WERI-Rb-1 (cell line): Measurements from ENCODE around the gene SUGP1.
A peak's percentile ranks its signal among the peaks of the same experiment; 100 is the strongest.

ENCODE experiments used
- DNase-seq: peaks from one replicate; pipeline ENCODE4 v3.0.0-alpha.2; 2020
- H3K27ac ChIP-seq: fragments of 250-450 bp; sonication (Bioruptor Pico); 2 replicates; pipeline ENCODE4 v1.5.1; 2020; ENCODE audit warnings: mild to moderate bottlenecking, moderate library complexity
- H3K27me3 ChIP-seq: fragments of 250-450 bp; sonication (Bioruptor Pico); 2 replicates; pipeline ENCODE4 v1.5.1; 2021; ENCODE audit warnings: mild to moderate bottlenecking, low read depth, moderate library complexity; ENCODE audit not compliant: insufficient read depth, severe bottlenecking
- H3K36me3 ChIP-seq: fragments of 250-450 bp; sonication (Bioruptor Pico); 2 replicates; pipeline ENCODE4 v1.5.1; 2020; ENCODE audit warnings: mild to moderate bottlenecking, moderate library complexity
- H3K4me3 ChIP-seq: 2 replicates; pipeline ENCODE4 v1.5.1; 2011; ENCODE audit warnings: low read depth, mild to moderate bottlenecking, control low read depth, low read length
- H3K9me3 ChIP-seq: fragments of 250-450 bp; sonication (Bioruptor Pico); 2 replicates; pipeline ENCODE4 v1.5.1; 2021; ENCODE audit warnings: mild to moderate bottlenecking, moderate library complexity; ENCODE audit not compliant: severe bottlenecking
- CTCF ChIP-seq: IDR thresholded peaks from 2 replicates; pipeline ENCODE4 v1.5.1; 2011; ENCODE audit warnings: low read depth, mild to moderate bottlenecking, control low read depth, inconsistent platforms, low read length

The SUGP1 gene

GRCh38 chr19:19343016-19343362 lies 22.7 kb upstream of the SUGP1 start:
- Histone ChIP-seq H3K9me3 (no peaks in the 10 kb centered on the region), H3K36me3 (peaks cover 71% of the 10 kb centered on the region), H3K27ac (no peak overlapping the region), H3K27me3 (no peaks in the 10 kb centered on the region), H3K4me3 (no peak overlapping the region)
- TF ChIP-seq CTCF = no peak
- DNase-seq = no peak

- DNase-seq = peak; percentile 83
- H3K36me3 ChIP-seq = peaks cover 73% of the 10 kb centered on the region
- no peak overlapping the region for H3K4me3 ChIP-seq
- no peak overlapping the region for H3K27ac ChIP-seq
- peak; percentile 99 for TF ChIP-seq CTCF
- H3K27me3 ChIP-seq = no peaks in the 10 kb centered on the region
- no peaks in the 10 kb centered on the region for H3K9me3 ChIP-seq
These were observed 22.0 kb upstream of the SUGP1 start for GRCh38 chr19:19342086-19343015.

GRCh38 chr19:19341026-19341425 lies 20.7 kb upstream of the SUGP1 start:
- Histone ChIP-seq H3K4me3 (no peak overlapping the region), H3K27ac (no peak overlapping the region), H3K27me3 (no peaks in the 10 kb centered on the region), H3K9me3 (no peaks in the 10 kb centered on the region), H3K36me3 (peaks cover 70% of the 10 kb centered on the region)
- TF ChIP-seq CTCF = no peak
- no peak for DNase-seq

GRCh38 chr19:19338082-19338481 lies 17.8 kb upstream of the SUGP1 start:
- no peak overlapping the region for H3K27ac ChIP-seq
- no peaks in the 10 kb centered on the region for H3K27me3 ChIP-seq
- H3K4me3 ChIP-seq = no peak overlapping the region
- peaks cover 63% of the 10 kb centered on the region for H3K36me3 ChIP-seq
- no peak for DNase-seq
- no peak for TF ChIP-seq CTCF
- H3K9me3 ChIP-seq = no peaks in the 10 kb centered on the region

- no peak for TF ChIP-seq CTCF
- no peaks in the 10 kb centered on the region for H3K9me3 ChIP-seq
- no peaks in the 10 kb centered on the region for H3K27me3 ChIP-seq
- DNase-seq = no peak
- H3K27ac ChIP-seq = no peak overlapping the region
- peaks cover 66% of the 10 kb centered on the region for H3K36me3 ChIP-seq
- no peak overlapping the region for H3K4me3 ChIP-seq
These were observed 16.8 kb upstream of the SUGP1 start for GRCh38 chr19:19337120-19337519.

- Histone ChIP-seq H3K27me3 (no peaks in the 10 kb centered on the region), H3K36me3 (peaks cover 66% of the 10 kb centered on the region), H3K4me3 (no peak overlapping the region), H3K27ac (no peak overlapping the region), H3K9me3 (no peaks in the 10 kb centered on the region)
- TF ChIP-seq CTCF = no peak
- no peak for DNase-seq
These were observed 16.3 kb upstream of the SUGP1 start for GRCh38 chr19:19336597-19336996.
